Measurements from ENCODE around the gene OXTR.

The OXTR gene

GRCh38 chr3:8709287-8709686, 60.1 kb downstream of the OXTR start:
- DNase-seq: no peak

GRCh38 chr3:8705575-8705974, 63.8 kb downstream of the OXTR start:
- DNase-seq: no peak

GRCh38 chr3:8702560-8702959, 66.9 kb downstream of the OXTR start:
- no peak for DNase-seq
